GM12864 (cell line): Measurements from ENCODE around the gene SRCIN1.

Source experiments
- DNase-seq: peaks from one replicate; pipeline ENCODE4 v3.0.0-alpha.2; 2011; ENCODE audit warnings: low read depth
- H3K4me3 ChIP-seq: 2 replicates; pipeline ENCODE4 v1.5.1; 2011; ENCODE audit warnings: mild to moderate bottlenecking, low read depth, low read length, control low read depth
- TF ChIP-seq, protein P1 (sequence below): IDR thresholded peaks from 2 replicates; pipeline ENCODE4 v1.5.1; 2011; ENCODE audit warnings: low read depth, mild to moderate bottlenecking, moderate library complexity, low read length, control low read depth, inconsistent platforms; ENCODE audit errors: missing control alignments

The SRCIN1 gene

GRCh38 chr17:38579083-38579480 lies 26.7 kb downstream of the SRCIN1 start:
- TF ChIP-seq, protein P1, sequence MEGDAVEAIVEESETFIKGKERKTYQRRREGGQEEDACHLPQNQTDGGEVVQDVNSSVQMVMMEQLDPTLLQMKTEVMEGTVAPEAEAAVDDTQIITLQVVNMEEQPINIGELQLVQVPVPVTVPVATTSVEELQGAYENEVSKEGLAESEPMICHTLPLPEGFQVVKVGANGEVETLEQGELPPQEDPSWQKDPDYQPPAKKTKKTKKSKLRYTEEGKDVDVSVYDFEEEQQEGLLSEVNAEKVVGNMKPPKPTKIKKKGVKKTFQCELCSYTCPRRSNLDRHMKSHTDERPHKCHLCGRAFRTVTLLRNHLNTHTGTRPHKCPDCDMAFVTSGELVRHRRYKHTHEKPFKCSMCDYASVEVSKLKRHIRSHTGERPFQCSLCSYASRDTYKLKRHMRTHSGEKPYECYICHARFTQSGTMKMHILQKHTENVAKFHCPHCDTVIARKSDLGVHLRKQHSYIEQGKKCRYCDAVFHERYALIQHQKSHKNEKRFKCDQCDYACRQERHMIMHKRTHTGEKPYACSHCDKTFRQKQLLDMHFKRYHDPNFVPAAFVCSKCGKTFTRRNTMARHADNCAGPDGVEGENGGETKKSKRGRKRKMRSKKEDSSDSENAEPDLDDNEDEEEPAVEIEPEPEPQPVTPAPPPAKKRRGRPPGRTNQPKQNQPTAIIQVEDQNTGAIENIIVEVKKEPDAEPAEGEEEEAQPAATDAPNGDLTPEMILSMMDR: no peak
- no peak overlapping the region for H3K4me3 ChIP-seq
- no peak for DNase-seq

GRCh38 chr17:38578229-38579082 lies 27.3 kb downstream of the SRCIN1 start:
- no peak for DNase-seq
- TF ChIP-seq, protein P1: no peak
- no peak overlapping the region for H3K4me3 ChIP-seq

DNA sequence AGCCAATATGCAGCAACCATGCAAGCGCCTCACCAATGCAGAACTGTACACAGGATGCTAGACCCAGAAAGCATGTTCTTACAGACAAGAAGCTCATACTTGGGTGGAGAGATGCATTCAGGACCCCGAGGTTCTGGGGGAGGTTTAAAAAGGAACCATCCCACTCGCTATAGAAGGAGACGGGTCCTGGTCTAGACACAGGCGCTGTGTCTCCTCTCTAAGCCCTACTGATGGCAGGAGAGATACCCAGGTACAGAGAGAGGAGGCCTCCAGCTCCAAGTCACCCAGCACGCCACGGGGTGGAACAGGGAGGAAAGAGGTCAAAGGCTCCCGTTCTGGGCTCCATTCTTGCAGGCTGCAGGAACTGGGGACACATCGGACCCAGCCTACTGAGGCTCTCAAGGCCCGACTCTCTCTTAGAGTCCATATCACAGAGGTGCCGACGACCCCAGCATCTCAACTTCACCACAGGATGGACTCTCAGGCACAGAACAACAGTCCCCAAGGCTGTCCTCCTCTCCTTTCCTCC lies 28.0 kb downstream of the SRCIN1 start:
- TF ChIP-seq, protein P1: no peak
- H3K4me3 ChIP-seq: no peak overlapping the region
- no peak for DNase-seq

DNA sequence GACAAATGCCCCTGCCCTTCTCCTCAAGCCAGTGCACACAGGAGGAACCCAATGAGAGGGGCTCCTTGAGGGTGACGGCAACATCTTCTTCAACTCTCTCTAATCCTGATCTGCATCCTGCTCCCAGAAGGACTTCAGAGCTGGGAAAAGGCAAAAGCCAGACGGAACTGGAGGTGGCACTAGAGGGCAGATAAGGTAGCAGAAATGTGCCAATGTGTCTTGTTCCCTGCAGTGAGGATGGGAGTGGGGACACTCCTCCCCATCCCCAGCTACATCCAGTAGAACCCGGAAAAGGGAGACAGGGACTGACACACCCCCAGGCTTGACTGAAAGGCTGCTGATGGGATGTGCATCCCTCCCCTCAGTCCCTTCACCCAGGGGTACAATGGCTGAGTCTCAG lies 28.5 kb downstream of the SRCIN1 start:
- TF ChIP-seq, protein P1: no peak
- no peak for DNase-seq
- no peak overlapping the region for H3K4me3 ChIP-seq

GRCh38 chr17:38575781-38576180 lies 30.0 kb downstream of the SRCIN1 start:
- H3K4me3 ChIP-seq: no peak overlapping the region
- DNase-seq: no peak
- TF ChIP-seq, protein P1: no peak

DNA sequence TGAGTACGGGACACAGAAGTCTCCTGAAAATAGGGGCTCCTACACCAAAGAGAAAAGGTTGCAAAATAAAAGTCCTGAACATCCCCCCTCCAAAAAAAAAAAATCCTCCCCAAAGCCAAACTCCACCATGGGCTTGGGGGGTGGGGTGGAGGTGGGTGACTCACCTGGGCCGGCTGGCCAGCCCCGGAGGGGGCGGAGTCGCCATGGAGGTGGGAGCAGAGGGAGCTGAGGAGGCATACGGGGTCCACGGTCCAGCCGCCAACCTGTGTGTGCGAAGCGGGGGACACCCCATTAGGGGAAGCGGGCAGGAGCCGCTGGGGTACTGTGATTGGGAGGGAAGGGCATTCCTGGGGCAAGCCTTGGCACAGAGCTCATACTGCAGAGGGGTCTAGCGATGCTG lies 31.0 kb downstream of the SRCIN1 start:
- no peak overlapping the region for H3K4me3 ChIP-seq

More for the DNA sequence above, 31.0 kb downstream of the SRCIN1 start:
- no peak for DNase-seq
- TF ChIP-seq, protein P1: no peak
